GM12878 (cell line): ENCODE results near the gene CCDC12. TPM values are rescaled to one million over a fixed set of nuclear protein-coding genes. Genes with fewer than 3 reads are reported as not detected.
"Not testable (repeated sequence)": the region's sequence is repeated elsewhere in the genome, so short reads cannot be mapped to it uniquely, and the experiment has no call there.

Experiments
- ATAC-seq: fragments of 200-7000 bp; cut with Tn5 transposase; 3 replicates; pipeline ENCODE4 v1.9.1; 2020; ENCODE audit warnings: mild to moderate bottlenecking, moderate library complexity
- BruUV-seq: library from RNA; stranded (reverse); fragments of 400-500 nt; replicated peaks from 2 replicates; lab custom pipeline; 2021; lab: Mats Ljungman, UMichigan
- CTCF ChIA-PET: fragments of 300-600 bp; sonication (Branson Sonifier 250); formaldehyde crosslinking; extraction: SDS; loops from one replicate; lab custom pipeline; 2021; ENCODE audit warnings: inconsistent platforms; lab: Yijun Ruan, JAX
- POLR2A ChIA-PET: fragments of 350-600 bp; formaldehyde crosslinking; extraction: SDS; loops from one replicate; lab custom pipeline; 2021; ENCODE audit warnings: inconsistent platforms; lab: Charles Lee
- RAD21 ChIA-PET: fragments of 300-600 bp; sonication (Branson Sonifier 250); formaldehyde crosslinking; loops from one replicate; lab custom pipeline; 2023; ENCODE audit warnings: antibody characterized with exemption; ENCODE audit not compliant: unreplicated experiment; lab: Charles Lee
- SMC1A ChIA-PET: fragments of 300-600 bp; sonication (Branson Sonifier 250); formaldehyde crosslinking; loops from one replicate; lab custom pipeline; 2023; ENCODE audit not compliant: unreplicated experiment, uncharacterized antibody; lab: Charles Lee
- DNase-seq: peaks from one replicate; pipeline ENCODE4 v3.0.0-alpha.2; 2011; ENCODE audit warnings: low read depth, low spot score
- FAIRE-seq: peaks from 3 replicates; lab custom pipeline; 2011; peaks lifted over from hg19 to GRCh38; lab: Jason Lieb, UNC
- H2AFZ ChIP-seq: 2 replicates; pipeline ENCODE4 v1.6.0; 2011; ENCODE audit warnings: low read depth, low read length, control low read depth; ENCODE audit not compliant: control insufficient read depth
- H3K27ac ChIP-seq: 2 replicates; pipeline ENCODE4 v1.5.1; 2011; ENCODE audit warnings: control low read depth; ENCODE audit not compliant: control insufficient read depth, insufficient read depth
- H3K27me3 ChIP-seq, 2 experiments: replicated peaks in 1 of 2; 2 replicates each; pipeline versions ENCODE4 v1.6.0 to v1.6.1; 2011; ENCODE audit warnings: low read length in 1 of 2; ENCODE audit not compliant: control insufficient read depth in 2 of 2, insufficient read depth in 2 of 2
- H3K36me3 ChIP-seq, 2 experiments: 2 replicates each; pipeline ENCODE4 v1.5.1; 2011; ENCODE audit warnings: low read length in 1 of 2; ENCODE audit not compliant: control insufficient read depth in 2 of 2, insufficient read depth in 2 of 2
- H3K4me1 ChIP-seq: 2 replicates; pipeline ENCODE4 v1.6.1; 2011; ENCODE audit warnings: mild to moderate bottlenecking, low read length, moderate library complexity, mixed read lengths; ENCODE audit not compliant: control insufficient read depth, insufficient read depth
- H3K4me2 ChIP-seq: 2 replicates; pipeline ENCODE4 v1.6.0; 2011; ENCODE audit warnings: control low read depth; ENCODE audit not compliant: control insufficient read depth, insufficient read depth
- H3K4me3 ChIP-seq: fragments of 200-600 bp; sonication (generic); 2 replicates; pipeline ENCODE4 v1.5.1; 2016
- H3K79me2 ChIP-seq: 2 replicates; pipeline ENCODE4 v1.6.0; 2011; ENCODE audit warnings: low read length; ENCODE audit not compliant: control insufficient read depth, insufficient read depth
- H3K9ac ChIP-seq: 2 replicates; pipeline ENCODE4 v1.8.0; 2011; ENCODE audit warnings: low read length, control low read depth, mixed read lengths; ENCODE audit not compliant: control insufficient read depth, insufficient read depth
- H3K9me3 ChIP-seq: replicated peaks from 3 replicates; pipeline ENCODE4 v1.5.1; 2011; ENCODE audit warnings: mild to moderate bottlenecking, low read length; ENCODE audit not compliant: control insufficient read depth, insufficient read depth
- H4K20me1 ChIP-seq: 2 replicates; pipeline ENCODE4 v1.6.0; 2011; ENCODE audit not compliant: control insufficient read depth, insufficient read depth
- MAX ChIP-seq: IDR thresholded peaks from 2 replicates; pipeline ENCODE4 v1.6.1; 2012; ENCODE audit warnings: low read depth, low read length, improper control_type of control experiment
- MTA2 ChIP-seq: fragments of 450-650 bp; IDR thresholded peaks from 2 replicates; pipeline ENCODE4 v1.6.1; 2016; ENCODE audit warnings: low read depth, mild to moderate bottlenecking, moderate library complexity
- NFXL1 ChIP-seq: fragments of 450-650 bp; IDR thresholded peaks from 2 replicates; pipeline ENCODE4 v1.6.1; 2017; ENCODE audit warnings: antibody characterized with exemption, mild to moderate bottlenecking, borderline replicate concordance
- SMC3 ChIP-seq: IDR thresholded peaks from 2 replicates; pipeline ENCODE4 v1.6.1; 2011; ENCODE audit warnings: low read length, improper control_type of control experiment, borderline replicate concordance
- WGBS: methylation state at CpG from one replicate; pipeline ENCODE4 v1.1.6; 2016; ENCODE audit warnings: low lambda C conversion rate; ENCODE audit not compliant: insufficient replicate concordance, insufficient coverage; ENCODE audit errors: missing lambda C conversion rate; 5-methylcytosine and 5-hydroxymethylcytosine counted together
- in situ Hi-C: fragments of 300-500 bp; cut with MboI; formaldehyde crosslinking; loops from 9 replicates; pipeline ENCODE4 v1.14.3; 2018; ENCODE audit warnings: mixed read lengths
- intact Hi-C: fragments of 100-400 bp; cut with micrococcal nuclease; formaldehyde crosslinking; loops from one replicate; pipeline ENCODE4 v1.14.2; 2022; ENCODE audit not compliant: unreplicated experiment
- polyA plus RNA-seq, 11 experiments: library from polyadenylated mRNA; depleted of rRNA in 4 of 11; unstranded in 6 of 11; stranded (reverse) in 5 of 11; fragments of >200 nt; fragmentation: Nextera tagmentation in 4 of 11; fragmentation: Illumina TruSeq in 1 of 11; extraction: Ambion mirVana in 4 of 11; extraction: Trizol in 1 of 11; gene quantifications; 1 replicate in 1 of 11; 2 replicates in 10 of 11; pipeline versions ENCODE4 v1.2.1 to v1.2.3, GENCODE V29; 2011 to 2016; ENCODE audit warnings: inconsistent platforms in 2 of 11, missing spikeins in 2 of 11, low read depth in 1 of 11
- total RNA-seq, 4 experiments: library from RNA; depleted of rRNA in 3 of 4; stranded (reverse); fragments of >200 nt in 3 of 4; fragmentation: Illumina TruSeq in 1 of 4; extraction: Trizol in 1 of 4; gene quantifications; 2 replicates each; pipeline versions ENCODE4 v1.2.1 to v1.2.3, GENCODE V29; 2013 to 2021

The CCDC12 gene
- total and polyA plus RNA-seq, 10 of the 15 experiments (the other 5 are each of a cell fraction or from before 2014, with no cell fraction given) = 9.2 to 91.4 (median 61.3) TPM

- in situ Hi-C loops, H3K9ac ChIP-seq, H4K20me1 ChIP-seq, intact Hi-C loops, ATAC-seq, H2AFZ ChIP-seq, DNase-seq, H3K27ac ChIP-seq, SMC1A ChIA-PET, FAIRE-seq, H3K4me3 ChIP-seq, H3K9me3 ChIP-seq, BruUV-seq, H3K4me2 ChIP-seq, H3K27me3 ChIP-seq: not testable (repeated sequence)
- ChIA-PET POLR2A (interaction anchor here (0.6 to 1.5 kb wide), 3 partner anchors 10 to 39 kb away, joined by 3 to 5 read pairs (median 4); no protein-coding TSS in a partner anchor), RAD21 (interaction anchor here (1.9 kb wide), 1 partner anchor 10 kb away, joined by 8 read pairs; no protein-coding TSS in a partner anchor), CTCF (interaction anchor here (5.2 kb wide), 1 partner anchor 6 kb away, joined by 31 read pairs; no protein-coding TSS in a partner anchor)
- Histone ChIP-seq H3K36me3 (peaks cover 12 to 19% of the 10 kb centered on the region in 2 experiments), H3K79me2 (peaks cover 81% of the 10 kb centered on the region), H3K4me1 (peaks cover 53% of the 10 kb centered on the region)
- WGBS = 95% methylated on average over 21 of the region's 36 CpGs
Observed at GRCh38 chr3:46964038-46964590, 12.4 kb downstream of the CCDC12 start.

GRCh38 chr3:46962990-46963389 lies 13.6 kb downstream of the CCDC12 start:
- Histone ChIP-seq H3K9me3 (peaks cover 3% of the 10 kb centered on the region; the same call in 2 of the 3 replicates), H4K20me1 (peaks cover 7% of the 10 kb centered on the region; the same call in 1 of the 2 replicates), H3K27ac (no peak overlapping the region), H3K4me1 (peaks cover 50% of the 10 kb centered on the region), H3K79me2 (peaks cover 81% of the 10 kb centered on the region), H3K4me2 (no peak overlapping the region), H3K9ac (no peak overlapping the region), H2AFZ (no peak overlapping the region), H3K27me3 (no peaks in the 10 kb centered on the region), H3K36me3 (peaks cover 13 to 18% of the 10 kb centered on the region in 2 experiments; a peak in 3 of 4 replicates), H3K4me3 (no peak overlapping the region)
- DNase-seq = no peak
- intact Hi-C loops (no loop called here), in situ Hi-C loops (no loop called here)
- FAIRE-seq = no peak
- ChIA-PET CTCF (no interaction called here), RAD21 (interaction anchor here (1.0 kb wide), 1 partner anchor 30 kb away, joined by 3 read pairs; no protein-coding TSS in a partner anchor), SMC1A (interaction anchor here (0.7 kb wide), 1 partner anchor 1146 kb away, joined by 3 read pairs; no protein-coding TSS in a partner anchor), POLR2A (no interaction called here)
- WGBS = 40% methylated on average over 1 of the region's 1 CpG
- no TSS peak for BruUV-seq
- no peak for ATAC-seq
- TF ChIP-seq SMC3 (no peak), NFXL1 (no peak), MAX (no peak), MTA2 (no peak)
